ENCODE measurements around the gene HRH2. TPM values are rescaled to one million over a fixed set of nuclear protein-coding genes. Genes with fewer than 3 reads are reported as not detected.

Gene HRH2
- total RNA-seq, 2 experiments from 2014 or later: 26.9 to 27.5 TPM

DNA sequence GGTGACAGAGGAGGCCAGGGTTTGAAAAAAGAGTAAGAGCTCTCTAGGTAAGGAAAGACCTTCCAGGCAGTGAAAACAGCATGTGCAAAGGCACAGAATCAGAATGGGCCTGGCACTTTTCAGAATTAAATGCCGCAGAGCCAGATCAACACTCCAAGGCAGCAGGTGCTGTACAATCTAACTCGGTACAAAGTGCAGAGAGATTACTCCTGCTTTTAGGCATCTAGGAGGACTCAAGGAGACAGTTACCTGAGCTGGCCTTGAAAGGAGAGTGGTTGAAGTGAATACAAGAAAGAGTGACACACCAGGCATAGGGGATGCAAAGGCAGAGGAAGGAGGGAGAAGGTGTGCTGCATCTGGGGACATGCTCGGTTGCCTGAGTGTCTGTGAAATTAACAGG lies 21.5 kb downstream of the HRH2 start:
- H3K4me3 Mint-ChIP-seq: no peak overlapping the region
- H3K27ac Mint-ChIP-seq: peak overlapping the region; percentile 48
- no peak for ATAC-seq
- POLR2A ChIA-PET: no interaction called here
- H3K9me3 Mint-ChIP-seq (ENCODE audit: insufficient read depth): no peaks in the 10 kb centered on the region
- no peak for DNase-seq
- peaks cover 64% of the 10 kb centered on the region for H3K4me1 Mint-ChIP-seq (ENCODE audit: low read depth)
- CTCF ChIA-PET: interaction anchor here (3.8 kb wide), 1 partner anchor 145 kb away, joined by 21 read pairs; no protein-coding TSS in a partner anchor
- H3K27me3 Mint-ChIP-seq (ENCODE audit: low read depth): no peaks in the 10 kb centered on the region
- peaks cover 45% of the 10 kb centered on the region for H3K36me3 Mint-ChIP-seq (ENCODE audit: low read depth)

- Mint-ChIP-seq H3K36me3 (ENCODE audit: low read depth) (peaks cover 46% of the 10 kb centered on the region), H3K4me3 (no peak overlapping the region), H3K27ac (no peak overlapping the region), H3K27me3 (ENCODE audit: low read depth) (no peaks in the 10 kb centered on the region), H3K9me3 (ENCODE audit: insufficient read depth) (no peaks in the 10 kb centered on the region), H3K4me1 (ENCODE audit: low read depth) (peaks cover 64% of the 10 kb centered on the region)
- DNase-seq (no peak), ATAC-seq (no peak)
- POLR2A ChIA-PET: no interaction called here
- CTCF ChIA-PET: interaction anchor here (3.8 kb wide), 1 partner anchor 146 kb away, joined by 21 read pairs; no protein-coding TSS in a partner anchor
Observed at GRCh38 chr5:175680020-175680419, 22.1 kb downstream of the HRH2 start.

- no peaks in the 10 kb centered on the region for H3K9me3 Mint-ChIP-seq (ENCODE audit: insufficient read depth)
- DNase-seq (no peak), ATAC-seq (no peak)
- ChIA-PET CTCF (interaction anchor here (3.8 kb wide), 1 partner anchor 146 kb away, joined by 21 read pairs; no protein-coding TSS in a partner anchor), POLR2A (no interaction called here)
- no peaks in the 10 kb centered on the region for H3K27me3 Mint-ChIP-seq (ENCODE audit: low read depth)
- no peak overlapping the region for H3K27ac Mint-ChIP-seq
- H3K4me1 Mint-ChIP-seq (ENCODE audit: low read depth): peaks cover 64% of the 10 kb centered on the region
- peaks cover 42% of the 10 kb centered on the region for H3K36me3 Mint-ChIP-seq (ENCODE audit: low read depth)
- H3K4me3 Mint-ChIP-seq: no peak overlapping the region
Observed at GRCh38 chr5:175680463-175680862, 22.6 kb downstream of the HRH2 start.

DNA sequence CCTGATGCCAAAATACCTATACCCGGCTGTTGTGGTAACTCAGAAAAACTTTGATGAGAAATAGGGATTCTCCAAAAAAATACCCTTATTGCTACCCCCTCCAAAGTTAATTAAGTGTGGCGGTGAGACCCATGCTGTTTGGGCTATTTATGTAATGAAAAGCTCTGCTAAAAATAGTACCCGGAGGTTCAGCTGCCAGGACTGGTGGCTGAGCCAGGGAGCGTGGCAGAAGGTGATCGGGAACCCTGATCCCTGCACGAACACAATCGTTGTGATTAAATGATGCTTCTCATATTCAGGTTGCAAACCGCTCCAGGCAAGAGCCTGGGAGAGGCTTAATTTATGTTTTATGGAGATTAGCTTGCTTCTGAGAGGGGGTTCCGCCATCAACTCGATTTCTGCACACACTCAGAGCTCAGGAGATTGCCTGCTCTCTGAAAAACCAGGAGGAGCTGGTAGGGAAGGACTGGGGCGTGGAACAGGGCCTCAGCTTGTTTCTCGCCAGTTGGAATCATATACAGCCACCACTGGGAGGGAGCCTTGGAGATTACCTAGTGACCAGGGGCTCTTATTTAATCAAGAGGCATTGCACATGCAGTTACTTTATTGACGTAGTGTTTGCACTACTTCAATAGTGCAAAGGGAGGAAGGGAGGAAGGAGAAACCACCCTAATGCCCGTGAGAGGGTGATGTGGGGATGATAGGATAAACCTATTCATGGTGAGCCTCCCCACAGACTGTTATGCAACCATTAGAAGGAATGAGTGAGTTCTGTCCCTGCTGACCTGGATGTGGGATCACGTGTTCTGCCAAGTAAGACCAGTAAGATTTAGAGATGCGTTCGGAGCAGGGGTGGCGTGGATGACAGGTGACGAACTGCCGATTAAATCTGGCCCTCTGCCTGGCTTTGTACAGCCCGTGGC lies 23.4 kb downstream of the HRH2 start:
- H3K27ac Mint-ChIP-seq: no peak overlapping the region
- H3K9me3 Mint-ChIP-seq (ENCODE audit: insufficient read depth): no peaks in the 10 kb centered on the region

GRCh38 chr5:175681968-175682340 lies 24.1 kb downstream of the HRH2 start:
- no peak for DNase-seq
- H3K27ac Mint-ChIP-seq: no peak overlapping the region
- no peaks in the 10 kb centered on the region for H3K27me3 Mint-ChIP-seq (ENCODE audit: low read depth)
- no peak for ATAC-seq
- CTCF ChIA-PET: interaction anchor here (3.8 kb wide), 1 partner anchor 148 kb away, joined by 21 read pairs; no protein-coding TSS in a partner anchor
- H3K36me3 Mint-ChIP-seq (ENCODE audit: low read depth): peaks cover 44% of the 10 kb centered on the region
- POLR2A ChIA-PET: no interaction called here
- no peaks in the 10 kb centered on the region for H3K9me3 Mint-ChIP-seq (ENCODE audit: insufficient read depth)
- peaks cover 50% of the 10 kb centered on the region for H3K4me1 Mint-ChIP-seq (ENCODE audit: low read depth)
- H3K4me3 Mint-ChIP-seq: no peak overlapping the region

More for the DNA sequence above, 23.4 kb downstream of the HRH2 start:
- no peaks in the 10 kb centered on the region for H3K27me3 Mint-ChIP-seq (ENCODE audit: low read depth)
- ChIA-PET CTCF (interaction anchor here (3.8 kb wide), 1 partner anchor 147 kb away, joined by 21 read pairs; no protein-coding TSS in a partner anchor), POLR2A (no interaction called here)
- no peak overlapping the region for H3K4me3 Mint-ChIP-seq
- no peak for ATAC-seq
- DNase-seq: no peak
- peaks cover 55% of the 10 kb centered on the region for H3K4me1 Mint-ChIP-seq (ENCODE audit: low read depth)
- H3K36me3 Mint-ChIP-seq (ENCODE audit: low read depth): peaks cover 41% of the 10 kb centered on the region

DNA sequence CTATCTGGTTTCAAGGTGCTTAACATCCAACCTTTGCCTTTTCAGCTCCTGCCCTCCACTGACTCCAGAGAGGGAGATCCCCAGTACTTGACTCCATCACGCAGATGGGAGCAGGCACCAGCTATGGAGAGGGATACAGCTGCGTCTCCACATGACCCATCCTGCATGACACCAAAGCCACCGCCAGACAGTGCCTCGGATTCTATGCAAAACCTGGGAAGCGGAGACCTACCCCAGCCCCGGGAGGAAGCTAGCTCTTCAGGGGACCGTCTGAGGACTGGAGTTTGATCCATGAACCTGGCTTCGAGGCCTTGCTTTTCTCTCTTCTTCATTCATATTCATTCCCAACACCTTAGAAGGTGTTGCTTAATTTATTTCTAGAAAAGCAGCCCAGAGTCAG lies 24.8 kb downstream of the HRH2 start:
- CTCF ChIA-PET: interaction anchor here (3.8 kb wide), 1 partner anchor 148 kb away, joined by 21 read pairs; no protein-coding TSS in a partner anchor

DNA sequence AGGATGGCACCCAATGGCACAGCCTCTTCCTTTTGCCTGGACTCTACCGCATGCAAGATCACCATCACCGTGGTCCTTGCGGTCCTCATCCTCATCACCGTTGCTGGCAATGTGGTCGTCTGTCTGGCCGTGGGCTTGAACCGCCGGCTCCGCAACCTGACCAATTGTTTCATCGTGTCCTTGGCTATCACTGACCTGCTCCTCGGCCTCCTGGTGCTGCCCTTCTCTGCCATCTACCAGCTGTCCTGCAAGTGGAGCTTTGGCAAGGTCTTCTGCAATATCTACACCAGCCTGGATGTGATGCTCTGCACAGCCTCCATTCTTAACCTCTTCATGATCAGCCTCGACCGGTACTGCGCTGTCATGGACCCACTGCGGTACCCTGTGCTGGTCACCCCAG lies 25.4 kb downstream of the HRH2 start:
- ATAC-seq (no peak), DNase-seq (no peak)
- peaks cover 44% of the 10 kb centered on the region for H3K36me3 Mint-ChIP-seq (ENCODE audit: low read depth)
- H3K27ac Mint-ChIP-seq: peak overlapping the region; percentile 24
- ChIA-PET CTCF (no interaction called here), POLR2A (no interaction called here)
- no peaks in the 10 kb centered on the region for H3K9me3 Mint-ChIP-seq (ENCODE audit: insufficient read depth)
- H3K4me3 Mint-ChIP-seq: no peak overlapping the region
- peaks cover 40% of the 10 kb centered on the region for H3K4me1 Mint-ChIP-seq (ENCODE audit: low read depth)
- no peaks in the 10 kb centered on the region for H3K27me3 Mint-ChIP-seq (ENCODE audit: low read depth)

More for the DNA sequence above, 24.8 kb downstream of the HRH2 start:
- Mint-ChIP-seq H3K27ac (no peak overlapping the region), H3K4me3 (no peak overlapping the region), H3K36me3 (ENCODE audit: low read depth) (peaks cover 42% of the 10 kb centered on the region), H3K4me1 (ENCODE audit: low read depth) (peaks cover 43% of the 10 kb centered on the region), H3K27me3 (ENCODE audit: low read depth) (no peaks in the 10 kb centered on the region), H3K9me3 (ENCODE audit: insufficient read depth) (no peaks in the 10 kb centered on the region)
- no peak for ATAC-seq
- POLR2A ChIA-PET: no interaction called here
- no peak for DNase-seq

DNA sequence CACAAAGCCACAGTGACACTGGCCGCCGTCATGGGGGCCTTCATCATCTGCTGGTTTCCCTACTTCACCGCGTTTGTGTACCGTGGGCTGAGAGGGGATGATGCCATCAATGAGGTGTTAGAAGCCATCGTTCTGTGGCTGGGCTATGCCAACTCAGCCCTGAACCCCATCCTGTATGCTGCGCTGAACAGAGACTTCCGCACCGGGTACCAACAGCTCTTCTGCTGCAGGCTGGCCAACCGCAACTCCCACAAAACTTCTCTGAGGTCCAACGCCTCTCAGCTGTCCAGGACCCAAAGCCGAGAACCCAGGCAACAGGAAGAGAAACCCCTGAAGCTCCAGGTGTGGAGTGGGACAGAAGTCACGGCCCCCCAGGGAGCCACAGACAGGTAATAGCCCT lies 26.1 kb downstream of the HRH2 start:
- Mint-ChIP-seq H3K4me3 (no peak overlapping the region), H3K27me3 (ENCODE audit: low read depth) (no peaks in the 10 kb centered on the region), H3K9me3 (ENCODE audit: insufficient read depth) (no peaks in the 10 kb centered on the region), H3K27ac (no peak overlapping the region), H3K4me1 (ENCODE audit: low read depth) (peaks cover 35% of the 10 kb centered on the region), H3K36me3 (ENCODE audit: low read depth) (peaks cover 46% of the 10 kb centered on the region)
- ChIA-PET POLR2A (no interaction called here), CTCF (interaction anchor here (1.3 kb wide), 1 partner anchor 34 kb away, joined by 3 read pairs; no protein-coding TSS in a partner anchor)
- DNase-seq: no peak
- ATAC-seq: no peak

- CTCF ChIA-PET: interaction anchor here (1.3 to 1.4 kb wide), 2 partner anchors 33 to 150 kb away, joined by 3 to 4 read pairs; no protein-coding TSS in a partner anchor
- H3K4me3 Mint-ChIP-seq: no peak overlapping the region
- H3K36me3 Mint-ChIP-seq (ENCODE audit: low read depth): peaks cover 52% of the 10 kb centered on the region
- H3K9me3 Mint-ChIP-seq (ENCODE audit: insufficient read depth): no peaks in the 10 kb centered on the region
- DNase-seq (no peak), ATAC-seq (no peak)
- H3K27me3 Mint-ChIP-seq (ENCODE audit: low read depth): no peaks in the 10 kb centered on the region
- H3K4me1 Mint-ChIP-seq (ENCODE audit: low read depth): peaks cover 33% of the 10 kb centered on the region
- POLR2A ChIA-PET: no interaction called here
- H3K27ac Mint-ChIP-seq: no peak overlapping the region
Observed at GRCh38 chr5:175684931-175685330, 27.1 kb downstream of the HRH2 start.

- POLR2A ChIA-PET: interaction anchor here (1.0 kb wide), 1 partner anchor 152 kb away, joined by 3 read pairs; no protein-coding TSS in a partner anchor
- CTCF ChIA-PET: interaction anchor here (1.4 to 1.5 kb wide), 2 partner anchors 151 to 152 kb away, joined by 4 to 7 read pairs; no protein-coding TSS in a partner anchor
- no peak overlapping the region for H3K4me3 Mint-ChIP-seq
Observed at GRCh38 chr5:175685701-175686350, 28.0 kb downstream of the HRH2 start.

DNA sequence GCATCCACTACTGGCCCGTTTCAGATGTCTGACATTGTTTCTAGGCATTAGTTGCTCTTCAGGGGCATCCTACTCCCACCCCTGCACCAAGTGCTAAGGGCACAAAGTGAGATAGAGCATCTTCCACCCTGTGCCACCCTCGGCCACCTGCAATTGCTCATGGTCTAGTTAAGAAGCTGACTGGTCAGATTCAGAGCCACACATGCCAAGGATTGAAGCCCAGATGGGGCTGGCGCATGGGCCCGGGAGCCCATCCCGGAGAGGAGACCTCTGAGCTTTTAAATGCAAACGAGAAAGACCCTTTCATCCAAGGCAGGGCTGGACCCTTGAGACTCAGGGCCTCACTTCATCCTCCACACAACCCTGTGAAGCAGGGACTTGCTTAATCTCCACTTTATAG lies 28.5 kb downstream of the HRH2 start:
- no peak overlapping the region for H3K27ac Mint-ChIP-seq
- H3K36me3 Mint-ChIP-seq (ENCODE audit: low read depth): peaks cover 62% of the 10 kb centered on the region
- POLR2A ChIA-PET: interaction anchor here (1.0 kb wide), 1 partner anchor 152 kb away, joined by 3 read pairs; no protein-coding TSS in a partner anchor
- H3K4me1 Mint-ChIP-seq (ENCODE audit: low read depth): peaks cover 37% of the 10 kb centered on the region
- CTCF ChIA-PET: interaction anchor here (1.2 to 1.5 kb wide), 2 partner anchors 15 to 152 kb away, joined by 4 to 7 read pairs; no protein-coding TSS in a partner anchor
- ATAC-seq (no peak), DNase-seq (no peak)
- H3K9me3 Mint-ChIP-seq (ENCODE audit: insufficient read depth): no peaks in the 10 kb centered on the region
- H3K27me3 Mint-ChIP-seq (ENCODE audit: low read depth): no peaks in the 10 kb centered on the region
- H3K4me3 Mint-ChIP-seq: no peak overlapping the region

More at GRCh38 chr5:175685701-175686350, 28.0 kb downstream of the HRH2 start:
- DNase-seq: no peak
- Mint-ChIP-seq H3K36me3 (ENCODE audit: low read depth) (peaks cover 59% of the 10 kb centered on the region), H3K9me3 (ENCODE audit: insufficient read depth) (no peaks in the 10 kb centered on the region), H3K27me3 (ENCODE audit: low read depth) (no peaks in the 10 kb centered on the region), H3K27ac (no peak overlapping the region), H3K4me1 (ENCODE audit: low read depth) (peaks cover 32% of the 10 kb centered on the region)
- no peak for ATAC-seq
